SK-N-MC (cell line): Measurements from ENCODE around the gene LRRC23.
"Not testable (repeated sequence)": the region's sequence is repeated elsewhere in the genome, so short reads cannot be mapped to it uniquely, and the experiment has no call there.

Experiments
- DNase-seq: peaks from one replicate; pipeline ENCODE4 v3.0.0-alpha.2; 2011; ENCODE audit warnings: low read depth, low spot score
- H3K27ac ChIP-seq: fragments of 200-600 bp; sonication (generic); 2 replicates; pipeline ENCODE4 v1.5.1; 2016; ENCODE audit warnings: mixed run types
- H3K36me3 ChIP-seq: fragments of 200-600 bp; sonication (generic); 2 replicates; pipeline ENCODE4 v1.6.1; 2017; ENCODE audit warnings: antibody characterized with exemption, low read length, mixed read lengths; ENCODE audit not compliant: insufficient read depth
- H3K4me3 ChIP-seq: fragments of 200-600 bp; sonication (generic); 2 replicates; pipeline ENCODE4 v1.5.1; 2016
- H3K9ac ChIP-seq: fragments of 200-600 bp; sonication (generic); 2 replicates; pipeline ENCODE4 v1.8.0; 2017; ENCODE audit warnings: mixed run types, mixed read lengths; ENCODE audit not compliant: insufficient read length
- H3K9me3 ChIP-seq: fragments of 200-600 bp; sonication (generic); 2 replicates; pipeline ENCODE4 v1.6.1; 2017; ENCODE audit warnings: low read depth, mild to moderate bottlenecking, antibody characterized with exemption, low read length, moderate library complexity, mixed read lengths
- EZH2 ChIP-seq: fragments of 200-600 bp; sonication (generic); IDR thresholded peaks from one replicate; pipeline ENCODE4 v1.6.1; 2017; ENCODE audit warnings: antibody characterized with exemption
- FOXP2 ChIP-seq: optimal IDR thresholded peaks from 2 replicates; pipeline ENCODE3; 2011; ENCODE audit warnings: mild to moderate bottlenecking, moderate library complexity; ENCODE audit not compliant: insufficient read depth; ENCODE audit errors: extremely low read length, control extremely low read depth
- POLR2AphosphoS5 ChIP-seq: IDR thresholded peaks from 2 replicates; pipeline ENCODE4 v1.6.1; 2012; ENCODE audit warnings: mild to moderate bottlenecking, low read depth, low read length, borderline replicate concordance

LRRC23 gene

GRCh38 chr12:6887460-6887859, 17.2 kb upstream of the LRRC23 start:
- TF ChIP-seq FOXP2 = no peak
- no peak for TF ChIP-seq POLR2AphosphoS5
- no peak for TF ChIP-seq EZH2
- Histone ChIP-seq H3K4me3 (no peak overlapping the region), H3K9me3 (no peaks in the 10 kb centered on the region), H3K36me3 (no peaks in the 10 kb centered on the region; the same call in 1 of the 2 replicates), H3K27ac (peak overlapping the region; percentile 65), H3K9ac (peak overlapping the region; percentile 7)
- DNase-seq = no peak

- H3K27ac ChIP-seq = peak overlapping the region; percentile 57; the same call in 1 of the 2 replicates
- DNase-seq = no peak
Measured at GRCh38 chr12:6888360-6888759, 16.3 kb upstream of the LRRC23 start.

GRCh38 chr12:6888794-6889193, 15.8 kb upstream of the LRRC23 start:
- DNase-seq, H3K4me3 ChIP-seq, H3K9me3 ChIP-seq, H3K36me3 ChIP-seq, H3K9ac ChIP-seq: not testable (repeated sequence)
- H3K27ac ChIP-seq = peak overlapping the region; percentile 57; the same call in 1 of the 2 replicates

More at GRCh38 chr12:6888360-6888759, 16.3 kb upstream of the LRRC23 start:
- no peak overlapping the region for H3K9ac ChIP-seq
- TF ChIP-seq FOXP2 = no peak
- no peak for TF ChIP-seq EZH2
- no peak for TF ChIP-seq POLR2AphosphoS5
- no peaks in the 10 kb centered on the region; the same call in 1 of the 2 replicates for H3K36me3 ChIP-seq
- H3K4me3 ChIP-seq = no peak overlapping the region
- no peaks in the 10 kb centered on the region for H3K9me3 ChIP-seq

GRCh38 chr12:6889775-6890573, 14.6 kb upstream of the LRRC23 start:
- Histone ChIP-seq H3K9ac (peak overlapping the region; percentile 94), H3K4me3 (peak overlapping the region; percentile 77; the same call in 1 of the 2 replicates), H3K27ac (peak overlapping the region; percentile 99)

GRCh38 chr12:6890789-6891645, 13.6 kb upstream of the LRRC23 start:
- DNase-seq = peak; percentile 80
- Histone ChIP-seq H3K36me3 (no peaks in the 10 kb centered on the region; the same call in 1 of the 2 replicates), H3K27ac (peak overlapping the region; percentile 99), H3K9me3 (no peaks in the 10 kb centered on the region), H3K9ac (peak overlapping the region; percentile 94), H3K4me3 (peak overlapping the region; percentile 77)
- peak; percentile 91 for TF ChIP-seq FOXP2
- peak; percentile 93 for TF ChIP-seq POLR2AphosphoS5
- TF ChIP-seq EZH2 = no peak

More at GRCh38 chr12:6889775-6890573, 14.6 kb upstream of the LRRC23 start:
- DNase-seq, H3K9me3 ChIP-seq, H3K36me3 ChIP-seq: not testable (repeated sequence)

GRCh38 chr12:6891646-6892001, 13.0 kb upstream of the LRRC23 start:
- Histone ChIP-seq H3K4me3 (peak overlapping the region; percentile 72), H3K27ac (peak overlapping the region; percentile 91), H3K9ac (peak overlapping the region; percentile 83), H3K36me3 (no peaks in the 10 kb centered on the region; the same call in 1 of the 2 replicates), H3K9me3 (no peaks in the 10 kb centered on the region)
- TF ChIP-seq POLR2AphosphoS5 (no peak), EZH2 (no peak), FOXP2 (no peak)
- DNase-seq = no peak

GRCh38 chr12:6892683-6893082, 11.9 kb upstream of the LRRC23 start:
- not testable (repeated sequence) for H3K9ac ChIP-seq, H3K9me3 ChIP-seq, H3K27ac ChIP-seq, H3K4me3 ChIP-seq, H3K36me3 ChIP-seq, DNase-seq

GRCh38 chr12:6894321-6894720, 10.3 kb upstream of the LRRC23 start:
- no peaks in the 10 kb centered on the region; the same call in 1 of the 2 replicates for H3K36me3 ChIP-seq
- H3K4me3 ChIP-seq = no peak overlapping the region
- no peak for DNase-seq
- H3K27ac ChIP-seq = no peak overlapping the region
- H3K9me3 ChIP-seq = no peaks in the 10 kb centered on the region
- TF ChIP-seq POLR2AphosphoS5 (no peak), EZH2 (no peak), FOXP2 (no peak)
- no peak overlapping the region for H3K9ac ChIP-seq

GRCh38 chr12:6896846-6897435, 7.7 kb upstream of the LRRC23 start:
- H3K4me3 ChIP-seq = no peak overlapping the region
- no peaks in the 10 kb centered on the region for H3K36me3 ChIP-seq
- no peak for DNase-seq
- no peaks in the 10 kb centered on the region for H3K9me3 ChIP-seq
- H3K9ac ChIP-seq = no peak overlapping the region
- no peak for TF ChIP-seq POLR2AphosphoS5
- no peak for TF ChIP-seq FOXP2
- no peak for TF ChIP-seq EZH2
- no peak overlapping the region for H3K27ac ChIP-seq
